Activated B cell treated with CpG ODN at 0.5 μM for 24 hours (primary cell): ENCODE measurements around the gene MOB3A. TPM values are rescaled to one million over a fixed set of nuclear protein-coding genes. Genes with fewer than 3 reads are reported as not detected.

Experiments used
- ATAC-seq: fragments of 200-7000 bp; cut with Tn5 transposase; one replicate; pipeline ENCODE4 v1.10.0; 2021; ENCODE audit warnings: low read depth, mild to moderate bottlenecking, moderate library complexity
- CTCF ChIA-PET: fragments of 350-600 bp; sonication (Branson Sonifier 250); formaldehyde crosslinking; loops from one replicate; lab custom pipeline; 2021; ENCODE audit warnings: antibody characterized with exemption; lab: Charles Lee
- POLR2A ChIA-PET: fragments of 350-600 bp; sonication (Branson Sonifier 250); formaldehyde crosslinking; loops from one replicate; lab custom pipeline; 2021; ENCODE audit warnings: antibody characterized with exemption; lab: Charles Lee
- DNase-seq: peaks from one replicate; pipeline ENCODE4 v3.0.0; 2022
- H3K27ac Mint-ChIP-seq: one replicate; pipeline ENCODE4 v1.8.0; 2020; ENCODE audit warnings: mixed read lengths
- H3K27me3 Mint-ChIP-seq: one replicate; pipeline ENCODE4 v1.8.0; 2021; ENCODE audit warnings: mixed read lengths
- H3K36me3 Mint-ChIP-seq: one replicate; pipeline ENCODE4 v1.8.0; 2021; ENCODE audit warnings: low read depth, mixed read lengths
- H3K4me1 Mint-ChIP-seq: one replicate; pipeline ENCODE4 v1.8.0; 2021; ENCODE audit warnings: mixed read lengths
- H3K4me3 Mint-ChIP-seq: one replicate; pipeline ENCODE4 v1.8.0; 2020; ENCODE audit warnings: mild to moderate bottlenecking, mixed read lengths
- H3K9me3 Mint-ChIP-seq: one replicate; pipeline ENCODE4 v1.8.0; 2020; ENCODE audit warnings: mixed read lengths
- CTCF ChIP-seq: fragments of 200-600 bp; IDR thresholded peaks from one replicate; pipeline ENCODE4 v1.8.0; 2022; ENCODE audit warnings: antibody characterized with exemption, mild to moderate bottlenecking
- intact Hi-C: fragments of 100-400 bp; cut with micrococcal nuclease; formaldehyde crosslinking; loops from one replicate; pipeline ENCODE4 v1.15.1; 2024
- total RNA-seq: library from RNA; stranded (reverse); gene quantifications from 2 replicates; pipeline ENCODE4 v1.2.3, GENCODE V29; 2022

Gene MOB3A
- total RNA-seq, 1 donor from 2014 or later = 189 TPM

DNA sequence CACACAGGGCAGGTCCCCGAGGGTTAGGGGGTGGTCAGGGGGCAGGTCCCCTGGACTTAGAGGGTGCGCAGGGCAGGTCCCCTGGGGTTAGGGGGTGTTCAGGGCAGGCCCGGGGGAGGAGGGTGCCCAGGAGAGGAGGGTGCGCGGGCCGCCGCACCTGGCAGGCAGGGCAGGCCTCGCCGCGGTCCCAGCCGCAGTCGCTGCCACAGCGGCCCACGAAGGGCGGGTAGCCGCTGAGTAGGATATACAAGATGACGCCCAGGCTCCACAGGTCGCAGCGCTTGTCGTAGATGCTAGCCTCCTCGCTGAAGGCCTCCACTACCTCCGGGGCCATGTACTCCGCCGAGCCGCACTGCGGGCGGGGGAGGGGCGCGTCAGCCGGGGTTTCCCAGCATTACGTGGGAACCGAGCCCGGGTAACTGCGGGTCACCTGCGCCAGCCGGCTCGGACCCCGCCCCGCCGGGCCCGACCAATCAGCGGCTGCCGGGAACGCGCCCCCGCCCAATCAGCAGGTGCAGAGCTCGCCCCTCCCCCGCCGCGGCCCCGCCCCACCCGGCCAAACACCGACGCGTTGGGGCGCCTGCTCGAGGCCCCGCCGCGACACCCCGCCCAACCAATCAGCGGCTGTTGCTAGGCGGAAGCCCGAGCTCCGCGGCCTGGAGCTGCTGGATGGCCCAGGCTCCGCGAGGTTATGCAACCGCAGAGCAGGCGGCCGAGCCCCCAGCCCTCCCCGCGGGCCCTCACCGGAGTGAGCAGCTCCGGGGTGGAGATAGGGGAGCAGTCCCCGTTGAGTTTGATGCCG is 54.2 kb downstream of the MOB3A start:
- Mint-ChIP-seq H3K9me3 (no peaks in the 10 kb centered on the region), H3K36me3 (peaks cover 69% of the 10 kb centered on the region), H3K27me3 (no peaks in the 10 kb centered on the region), H3K4me1 (peaks cover 70% of the 10 kb centered on the region), H3K27ac (peak overlapping the region; percentile 81), H3K4me3 (peak overlapping the region; percentile 61)
- ChIA-PET POLR2A (interaction anchor here (0.6 to 59.1 kb wide), 29 partner anchors 10 to 1001 kb away, joined by 3 to 2723 read pairs (median 4); partner anchors contain the start of genes IZUMO4, MKNK2, MOB3A and TCF3), CTCF (interaction anchor here (0.7 to 1.9 kb wide), 8 partner anchors 10 to 113 kb away, joined by 3 to 9 read pairs (median 4); partner anchors contain the start of gene MOB3A)
- no peak for TF ChIP-seq CTCF
- ATAC-seq = peak; percentile 69
- DNase-seq = peak; percentile 96
- intact Hi-C loops = loop anchor here (1.0 to 5.0 kb wide), 6 partner anchors 8 to 125 kb away; partner anchors contain the start of genes IZUMO4 and MOB3A

DNA sequence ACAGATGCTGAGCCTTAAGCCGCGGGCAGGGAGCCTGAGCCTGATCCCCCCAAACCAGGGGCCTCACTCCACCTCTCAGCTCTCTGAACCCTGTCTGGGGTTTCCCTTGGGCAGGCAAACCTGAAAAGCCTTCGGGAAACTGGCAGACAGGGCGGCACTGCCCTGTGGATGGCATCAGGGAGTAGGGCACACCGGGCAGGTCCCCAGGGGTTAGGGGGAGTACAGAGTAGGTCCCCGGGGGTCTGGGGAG is 54.8 kb downstream of the MOB3A start:
- Mint-ChIP-seq H3K36me3 (peaks cover 64% of the 10 kb centered on the region), H3K9me3 (no peaks in the 10 kb centered on the region), H3K27me3 (no peaks in the 10 kb centered on the region), H3K27ac (peak overlapping the region; percentile 81), H3K4me1 (peaks cover 66% of the 10 kb centered on the region), H3K4me3 (peak overlapping the region; percentile 61)
- POLR2A ChIA-PET = interaction anchor here (1.0 to 59.1 kb wide), 14 partner anchors 9 to 1002 kb away, joined by 3 to 2723 read pairs (median 6); partner anchors contain the start of genes IZUMO4, MKNK2, MOB3A and TCF3
- intact Hi-C loops = loop anchor here (1.0 to 5.0 kb wide), 3 partner anchors 49 to 126 kb away; no protein-coding TSS in a partner anchor
- CTCF ChIA-PET = interaction anchor here (0.7 to 1.9 kb wide), 5 partner anchors 22 to 113 kb away, joined by 3 to 8 read pairs (median 4); partner anchors contain the start of gene MOB3A
- DNase-seq (no peak), ATAC-seq (no peak)
- no peak for TF ChIP-seq CTCF

DNA sequence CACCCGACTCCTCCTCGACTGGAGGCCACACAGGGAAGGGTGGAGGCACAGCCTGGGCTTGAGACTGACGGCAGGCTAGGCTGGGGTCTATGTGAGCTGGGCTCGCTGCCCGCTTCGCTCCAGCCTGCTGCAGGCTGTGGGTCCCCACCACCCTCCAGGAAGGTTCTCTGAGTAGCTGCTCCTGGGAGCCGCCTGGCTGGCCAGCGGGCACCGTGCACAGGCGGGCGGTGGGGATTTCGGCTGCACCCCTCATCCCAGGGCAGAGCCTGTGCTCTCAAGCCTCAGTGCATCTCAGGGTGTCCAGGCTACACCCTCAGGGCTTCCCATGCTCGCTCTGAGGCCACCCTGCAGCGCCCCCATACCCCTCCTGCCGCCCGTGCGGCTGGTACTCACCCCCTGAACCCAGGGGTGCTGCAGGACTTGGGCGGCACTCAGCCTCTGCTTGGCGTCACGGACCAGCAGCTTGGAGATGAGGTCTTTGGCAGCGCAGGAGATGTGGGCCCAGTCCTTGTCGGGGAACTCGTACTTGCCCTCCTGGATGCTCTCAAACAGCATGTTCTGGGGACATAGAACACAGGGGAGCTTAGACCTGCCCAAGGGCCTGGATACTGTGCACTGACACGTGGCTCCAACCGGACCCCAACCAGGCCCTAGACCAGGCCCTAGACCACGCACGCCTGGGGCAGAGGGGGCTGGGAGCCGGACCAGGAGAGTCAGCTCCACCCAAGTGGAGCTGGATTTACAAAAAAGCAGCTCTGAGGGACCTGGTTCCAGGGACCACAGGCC is 55.3 kb downstream of the MOB3A start:
- Mint-ChIP-seq H3K4me3 (no peak overlapping the region), H3K27ac (peak overlapping the region; percentile 81), H3K27me3 (no peaks in the 10 kb centered on the region), H3K9me3 (no peaks in the 10 kb centered on the region), H3K4me1 (peaks cover 61% of the 10 kb centered on the region), H3K36me3 (peaks cover 58% of the 10 kb centered on the region)
- CTCF ChIA-PET = interaction anchor here (1.0 to 1.9 kb wide), 5 partner anchors 21 to 112 kb away, joined by 3 to 8 read pairs (median 4); partner anchors contain the start of gene MOB3A
- POLR2A ChIA-PET = interaction anchor here (1.0 to 59.1 kb wide), 13 partner anchors 9 to 1002 kb away, joined by 3 to 2723 read pairs (median 6); partner anchors contain the start of genes IZUMO4, MKNK2 and MOB3A
- intact Hi-C loops = loop anchor here (1.0 to 5.0 kb wide), 3 partner anchors 49 to 126 kb away; no protein-coding TSS in a partner anchor
- TF ChIP-seq CTCF = no peak
- no peak for ATAC-seq
- no peak for DNase-seq

- H3K36me3 Mint-ChIP-seq = peaks cover 56% of the 10 kb centered on the region
- no peak overlapping the region for H3K27ac Mint-ChIP-seq
Measured at GRCh38 chr19:2039959-2040646, 56.0 kb downstream of the MOB3A start.

More at GRCh38 chr19:2039959-2040646, 56.0 kb downstream of the MOB3A start:
- DNase-seq (peak; percentile 31), ATAC-seq (no peak)
- intact Hi-C loops = loop anchor here (5.0 kb wide), 1 partner anchor 127 kb away; no protein-coding TSS in a partner anchor
- POLR2A ChIA-PET = interaction anchor here (0.6 to 59.1 kb wide), 12 partner anchors 10 to 787 kb away, joined by 3 to 2723 read pairs (median 5); partner anchors contain the start of genes IZUMO4, MKNK2 and MOB3A
- H3K9me3 Mint-ChIP-seq = peaks cover 3% of the 10 kb centered on the region
- peaks cover 58% of the 10 kb centered on the region for H3K4me1 Mint-ChIP-seq
- H3K27me3 Mint-ChIP-seq = no peaks in the 10 kb centered on the region
- H3K4me3 Mint-ChIP-seq = no peak overlapping the region
- TF ChIP-seq CTCF = no peak
- CTCF ChIA-PET = interaction anchor here (1.0 to 1.4 kb wide), 2 partner anchors 110 to 111 kb away, joined by 3 to 4 read pairs; no protein-coding TSS in a partner anchor
